Ramos (cell line): ENCODE measurements around the gene BEND2.
"Not testable (repeated sequence)": the region's sequence is repeated elsewhere in the genome, so short reads cannot be mapped to it uniquely, and the experiment has no call there.

Source experiments
- in situ Hi-C: fragments of 300-500 bp; cut with MboI; formaldehyde crosslinking; loops from one replicate; pipeline ENCODE4 v1.14.3; 2022; ENCODE audit warnings: low sequenced_read_pairs; ENCODE audit not compliant: unreplicated experiment

Gene BEND2

DNA sequence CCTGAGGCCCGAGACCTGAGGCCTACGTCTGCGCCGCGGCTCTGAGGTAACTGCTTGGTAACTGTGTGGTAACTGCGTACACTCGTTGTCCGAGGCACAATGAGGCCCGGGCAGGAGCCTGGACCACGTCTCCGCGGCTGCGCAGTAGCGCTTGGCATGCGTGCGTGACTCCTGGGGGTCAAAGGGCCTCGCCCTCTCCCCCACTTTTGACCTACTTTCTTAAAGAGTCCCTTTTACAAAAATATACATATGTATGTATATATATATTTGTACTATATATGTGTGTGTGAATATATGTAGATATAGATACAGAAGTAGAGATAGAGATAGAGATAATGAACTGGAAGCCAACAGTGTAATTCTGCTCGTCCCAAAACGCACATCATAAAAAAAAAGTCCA, at the start of gene BEND2:
Gene BEND2, minus strand, starts transcription at position 101 of the 400 bp plus-strand sequence. CDS start 136 bp downstream, outside the sequence.
- in situ Hi-C loops: no loop called here

DNA sequence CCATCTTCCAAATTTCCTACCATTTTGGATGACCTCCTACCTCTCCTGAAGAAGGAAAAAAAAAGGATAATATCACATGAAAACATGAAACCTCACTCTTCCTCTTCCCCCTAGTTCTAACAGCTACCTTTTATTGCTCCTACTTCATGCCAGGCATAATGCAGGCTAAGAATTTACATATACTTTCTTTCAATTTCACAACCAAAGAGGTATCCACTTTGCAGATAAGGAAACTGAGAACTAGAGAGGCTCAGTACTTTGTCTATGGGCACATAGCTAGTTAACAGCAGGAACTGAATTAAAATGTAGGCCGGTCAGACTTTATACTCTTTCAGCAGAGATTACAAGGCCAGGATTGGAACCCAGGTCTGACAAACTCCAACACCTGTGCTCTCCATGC, 34.4 kb upstream of the BEND2 start:
- in situ Hi-C loops: no loop called here

DNA sequence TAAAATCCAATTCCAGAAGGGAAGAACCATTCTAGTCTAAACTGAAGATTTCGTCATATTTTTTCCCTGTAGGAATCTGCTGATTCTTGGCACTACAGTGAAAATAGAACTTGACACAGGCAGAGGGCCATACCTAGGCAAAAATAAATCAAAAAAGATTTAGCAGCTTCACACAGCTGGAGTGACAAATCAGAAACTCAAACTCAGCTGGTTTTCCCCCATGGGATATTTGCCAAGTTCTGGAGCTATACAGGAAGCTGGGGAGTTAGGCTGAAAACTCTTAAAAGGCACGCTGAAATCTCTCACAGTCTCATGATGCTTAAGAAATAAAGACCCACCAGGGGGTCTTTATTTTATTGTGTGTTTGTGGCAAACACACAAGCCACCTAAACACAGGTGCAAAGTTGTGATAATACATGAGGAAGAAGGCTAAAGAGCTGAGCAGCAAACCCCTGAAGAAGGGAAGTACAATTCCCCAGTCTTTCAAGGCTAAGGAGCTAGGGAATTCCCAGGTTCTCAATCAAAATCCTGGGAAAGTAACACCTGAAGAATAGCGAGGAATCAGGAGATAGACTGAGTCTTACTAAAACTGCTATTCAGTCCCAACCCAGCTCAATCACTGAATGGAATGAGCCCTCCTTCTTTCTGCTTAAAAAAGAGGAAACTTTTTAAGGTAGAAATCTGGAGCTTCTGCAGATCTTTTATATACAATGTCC, 32.1 kb upstream of the BEND2 start:
- in situ Hi-C loops: no loop called here

DNA sequence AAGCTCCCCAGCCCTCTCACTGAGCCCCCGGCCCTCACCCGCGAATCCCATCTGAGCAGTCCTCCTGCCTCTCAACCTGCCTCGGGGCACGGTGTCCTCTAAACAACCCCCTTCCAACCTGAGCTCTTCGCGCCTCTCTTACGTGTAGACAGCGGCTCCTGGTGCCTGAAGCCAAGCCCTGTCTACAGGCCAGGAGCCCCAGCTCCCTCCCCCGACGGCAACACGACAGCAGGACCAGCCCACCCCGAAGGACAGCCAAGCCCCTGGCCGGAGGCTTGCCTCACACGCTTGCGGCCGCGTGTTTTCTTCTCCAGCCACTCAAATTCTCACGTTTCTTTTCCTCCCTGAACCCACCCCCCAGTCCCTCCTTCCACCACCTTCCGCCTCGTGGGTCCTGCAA, 9.0 kb upstream of the BEND2 start:
- in situ Hi-C loops: not testable (repeated sequence)

DNA sequence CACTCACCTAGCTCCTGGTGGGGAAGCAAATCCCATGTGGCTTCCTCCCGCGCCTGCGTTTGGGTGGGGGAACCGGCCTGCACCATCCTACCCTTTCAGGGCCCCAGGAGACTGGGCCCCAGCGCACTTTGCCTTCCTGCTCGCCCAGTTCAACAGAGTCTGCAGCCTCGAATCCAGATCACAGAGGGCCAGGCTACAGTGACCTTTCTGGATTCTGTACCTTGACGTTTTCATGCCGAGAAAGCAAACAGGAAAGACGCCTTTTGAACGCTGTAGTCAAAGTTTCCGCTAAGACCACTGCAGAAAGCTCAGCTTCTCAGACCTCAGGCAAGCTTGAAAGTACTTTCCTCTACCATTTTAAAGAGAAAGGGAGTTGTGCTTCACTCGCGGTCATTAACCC, 7.4 kb upstream of the BEND2 start:
- in situ Hi-C loops: no loop called here

DNA sequence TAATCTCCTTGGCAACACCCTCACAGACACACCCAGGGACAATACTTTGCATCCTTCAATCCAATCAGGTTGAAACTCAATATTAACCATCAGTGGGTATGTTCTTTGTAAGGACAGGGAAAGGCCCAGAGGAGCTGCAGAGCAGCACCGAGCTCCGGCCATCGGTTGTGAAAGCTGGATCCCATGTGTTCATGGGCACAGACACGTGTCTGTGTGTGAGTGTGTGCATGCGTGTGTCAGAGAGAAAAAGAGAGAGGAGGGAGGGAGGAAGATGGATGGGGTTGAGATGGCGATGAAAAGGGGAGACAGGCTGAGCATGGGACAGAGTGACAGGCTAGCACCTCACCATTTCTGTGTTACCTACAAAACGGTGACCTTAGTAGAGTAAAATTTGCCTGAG, 6.8 kb upstream of the BEND2 start:
- in situ Hi-C loops: no loop called here

DNA sequence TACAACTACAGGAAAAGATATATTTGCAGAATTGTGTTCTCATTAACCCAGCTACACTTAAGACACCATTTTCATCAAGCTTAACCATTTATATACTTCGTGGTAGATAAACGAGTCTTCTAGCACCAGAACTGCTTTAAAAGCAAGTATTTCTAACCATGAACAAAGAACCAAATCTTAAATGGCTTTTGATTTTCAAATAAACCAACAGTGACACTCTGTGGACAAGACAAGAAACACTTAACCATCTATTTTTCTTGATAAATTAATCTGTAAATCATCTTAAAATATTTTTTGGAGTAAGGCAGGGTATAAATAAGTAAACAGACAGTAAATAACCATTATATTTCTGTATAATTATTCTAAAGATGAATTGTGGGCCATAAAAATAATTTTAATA, 10.2 kb downstream of the BEND2 start:
- in situ Hi-C loops: no loop called here

DNA sequence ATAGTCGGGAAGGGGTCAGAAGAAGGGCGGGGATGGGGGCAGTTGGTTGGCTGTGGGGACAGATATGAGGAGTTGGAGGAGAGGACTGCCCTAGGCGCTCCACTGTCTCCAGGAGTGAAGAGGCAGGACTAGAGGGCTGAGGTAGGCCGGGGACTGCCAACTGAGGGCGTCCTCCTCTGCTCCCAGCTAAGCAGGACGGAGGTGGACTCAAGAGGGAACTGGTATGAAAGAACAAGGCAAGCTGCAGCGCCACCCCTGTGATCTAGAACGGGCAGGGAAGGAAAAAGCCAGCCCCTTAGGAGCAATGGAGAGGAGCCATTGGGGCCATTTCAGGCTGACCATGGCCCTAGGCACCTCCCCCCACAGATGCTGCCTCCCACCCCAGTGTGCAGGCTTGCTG, 14.0 kb downstream of the BEND2 start:
- in situ Hi-C loops: no loop called here

DNA sequence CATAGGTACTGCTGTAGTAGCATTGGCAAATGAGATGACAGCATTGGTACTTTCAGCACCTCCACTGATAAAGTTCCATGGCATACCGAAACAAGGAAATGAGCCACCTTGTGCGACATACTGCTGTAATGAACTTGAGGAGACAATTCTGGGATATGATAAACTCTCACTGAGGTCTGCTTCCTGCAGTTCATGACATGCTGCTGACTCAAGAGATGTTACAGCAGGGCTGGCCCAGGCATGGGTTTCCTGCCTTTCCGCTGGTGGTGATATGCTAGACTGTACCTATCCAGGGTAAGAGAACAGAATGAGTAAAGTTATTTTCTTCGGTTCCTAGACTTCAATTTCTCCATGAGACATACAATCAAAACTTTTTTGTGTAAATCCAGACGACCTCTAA, 17.1 kb downstream of the BEND2 start:
- in situ Hi-C loops: no loop called here

DNA sequence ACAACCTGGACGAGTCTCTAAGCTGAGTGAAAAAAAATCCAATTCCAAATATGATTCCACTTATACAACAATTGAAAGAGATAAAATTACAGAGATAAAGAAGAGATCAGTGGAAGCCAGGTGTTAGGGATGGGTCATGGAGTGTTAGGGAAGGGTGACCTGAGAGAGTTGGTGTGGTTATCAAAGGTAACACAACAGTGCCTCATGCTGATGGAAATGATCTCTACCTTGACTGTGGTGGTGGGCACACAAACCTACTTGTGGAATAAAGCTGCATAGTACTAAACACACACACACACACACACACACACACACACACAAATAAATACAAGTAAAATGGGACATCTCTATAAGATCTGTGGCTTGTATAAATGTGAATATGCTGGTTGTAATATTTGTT, 26.0 kb downstream of the BEND2 start:
- in situ Hi-C loops: no loop called here

DNA sequence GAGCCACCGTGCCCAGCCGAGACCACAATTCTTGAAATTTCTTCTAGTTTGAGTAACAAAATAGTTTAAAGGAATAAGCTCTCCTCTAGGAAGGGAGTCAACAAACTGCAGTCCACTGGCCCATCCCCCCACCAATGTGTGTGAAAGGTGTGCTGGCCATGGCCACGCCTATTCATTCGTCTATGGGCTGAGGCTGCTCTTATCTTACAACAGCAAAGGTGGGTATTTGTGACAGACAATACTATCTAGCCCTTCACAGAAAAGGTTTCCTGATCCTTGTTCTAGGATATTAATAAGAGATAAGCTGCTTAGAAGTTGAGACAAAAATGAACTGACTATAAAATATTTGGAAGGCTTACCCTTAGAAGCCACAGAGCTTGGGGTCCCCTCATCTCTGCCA, 41.2 kb downstream of the BEND2 start:
- in situ Hi-C loops: no loop called here

DNA sequence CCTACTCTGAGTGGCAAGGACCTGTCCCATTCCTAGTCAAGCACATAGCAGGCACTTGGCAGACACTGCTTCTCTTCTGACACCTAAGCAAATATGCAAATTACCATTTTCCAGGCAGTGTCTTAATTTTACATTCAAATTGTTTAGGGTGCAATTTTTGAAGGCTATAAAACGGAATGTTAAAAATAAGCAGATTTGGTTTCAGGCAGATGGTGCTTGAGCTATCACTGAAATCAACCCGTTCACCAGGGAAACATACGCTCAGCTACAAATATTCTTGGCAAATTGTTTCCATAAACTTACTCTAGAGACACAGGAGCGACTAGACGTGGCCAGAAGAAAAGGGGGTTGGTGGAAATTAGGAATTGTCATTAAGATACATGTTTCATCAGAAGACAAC, 45.7 kb downstream of the BEND2 start:
- in situ Hi-C loops: no loop called here

DNA sequence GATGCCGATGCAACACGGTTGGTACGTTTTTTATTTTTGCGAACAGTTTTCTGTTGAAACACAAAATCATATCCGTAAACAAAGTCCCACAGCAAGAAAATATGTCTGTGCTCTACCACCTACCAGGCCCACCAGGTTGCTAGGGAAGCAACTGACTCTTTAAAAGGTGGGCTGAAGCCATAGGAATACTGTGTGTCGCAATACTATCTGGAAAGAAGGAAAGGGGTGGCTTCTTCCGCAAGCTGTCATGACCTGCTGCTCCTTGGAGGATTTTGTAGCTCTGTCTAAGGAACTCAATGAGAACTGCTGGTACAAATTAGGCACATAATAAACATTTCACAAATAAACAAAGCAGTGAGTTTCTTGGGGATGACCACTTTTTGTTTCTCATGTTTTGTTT, 46.5 kb downstream of the BEND2 start:
- in situ Hi-C loops: no loop called here

DNA sequence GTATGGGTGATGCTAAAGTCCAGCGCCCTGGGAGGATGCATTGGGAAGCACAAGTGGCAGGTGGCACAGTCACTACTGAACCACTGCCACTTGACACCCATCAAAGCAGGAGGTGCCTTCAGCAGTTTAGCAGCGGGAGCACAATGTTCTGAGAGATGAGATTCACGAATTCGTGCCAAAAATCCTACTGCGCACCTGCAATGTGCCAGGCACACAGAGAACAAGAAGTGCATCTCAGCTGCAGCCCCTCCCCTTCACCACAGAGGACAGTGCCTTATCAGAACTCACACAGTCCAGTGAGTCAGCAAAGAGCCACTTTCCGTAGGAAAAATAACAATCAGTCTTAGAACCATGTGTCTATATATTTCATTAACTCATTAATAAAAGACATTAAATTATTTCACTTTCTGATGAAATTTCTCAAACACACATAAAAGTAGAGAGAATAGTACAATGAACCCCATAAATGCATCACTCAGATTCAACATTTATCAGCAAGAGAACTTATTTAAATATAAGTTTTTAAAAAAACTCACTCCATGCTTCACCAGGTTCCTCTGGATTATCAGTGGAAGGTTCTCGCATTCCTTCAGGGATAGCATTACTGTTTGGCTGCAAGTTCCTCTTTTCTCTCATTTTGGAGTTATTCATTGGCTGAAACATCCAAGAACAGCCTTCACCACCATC, 47.0 kb downstream of the BEND2 start:
- in situ Hi-C loops: no loop called here

DNA sequence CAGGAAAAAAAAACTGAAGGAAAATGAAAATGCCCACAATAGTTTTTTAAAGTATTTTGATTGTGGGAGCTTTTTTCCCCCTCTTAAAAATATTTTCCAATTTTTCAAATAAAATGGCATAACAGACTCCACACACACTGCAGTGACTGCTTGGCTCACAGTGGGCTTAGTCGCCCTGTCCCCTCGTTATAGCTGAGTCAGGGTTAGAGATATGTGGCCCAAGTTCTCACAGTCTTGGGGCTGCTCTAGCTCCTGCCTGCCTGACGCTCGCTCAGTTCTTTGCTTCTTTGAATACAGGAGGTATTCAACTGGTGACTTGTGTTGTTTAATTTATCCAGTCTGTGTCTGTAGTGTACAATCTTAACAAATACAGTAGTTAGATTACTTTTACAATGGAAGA, 47.7 kb downstream of the BEND2 start:
- in situ Hi-C loops: no loop called here

DNA sequence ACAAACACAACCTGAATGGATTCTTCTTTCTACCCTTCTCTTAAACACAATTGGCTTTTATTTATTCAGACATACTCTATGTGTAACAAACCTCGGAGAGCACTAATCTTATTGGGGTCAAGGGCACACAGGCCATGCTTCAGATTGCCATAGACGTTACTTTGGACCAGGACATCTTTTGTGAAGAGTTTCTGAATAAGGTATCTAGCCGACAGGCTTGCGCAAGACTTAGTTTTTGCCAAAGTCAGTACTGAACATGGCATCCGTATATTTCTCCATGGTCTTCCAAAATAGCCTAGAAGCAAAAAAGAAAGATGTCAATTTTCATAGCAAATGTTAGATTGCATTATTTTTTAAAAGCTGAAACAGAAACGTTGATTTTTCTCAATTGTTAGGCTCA, 49.8 kb downstream of the BEND2 start:
- in situ Hi-C loops: no loop called here

DNA sequence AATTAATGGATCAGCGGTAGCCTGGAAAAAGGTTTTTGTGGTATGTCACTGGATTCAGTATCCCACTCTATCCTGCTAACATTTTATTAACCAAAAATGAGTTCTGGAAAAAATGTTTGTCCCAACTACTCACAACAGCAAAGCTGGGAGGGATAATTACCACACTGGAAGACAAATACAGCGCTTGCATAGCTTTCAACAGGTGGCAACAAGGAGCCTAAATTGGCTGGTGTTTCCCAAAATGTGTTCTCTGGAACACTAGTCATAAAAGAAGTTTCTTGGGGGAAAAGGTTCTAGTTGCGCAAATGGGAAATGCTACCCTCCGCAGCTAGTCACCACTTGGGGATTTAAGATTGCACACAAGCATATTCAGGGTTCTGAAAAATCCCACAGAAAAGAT, 54.6 kb downstream of the BEND2 start:
- in situ Hi-C loops: no loop called here

DNA sequence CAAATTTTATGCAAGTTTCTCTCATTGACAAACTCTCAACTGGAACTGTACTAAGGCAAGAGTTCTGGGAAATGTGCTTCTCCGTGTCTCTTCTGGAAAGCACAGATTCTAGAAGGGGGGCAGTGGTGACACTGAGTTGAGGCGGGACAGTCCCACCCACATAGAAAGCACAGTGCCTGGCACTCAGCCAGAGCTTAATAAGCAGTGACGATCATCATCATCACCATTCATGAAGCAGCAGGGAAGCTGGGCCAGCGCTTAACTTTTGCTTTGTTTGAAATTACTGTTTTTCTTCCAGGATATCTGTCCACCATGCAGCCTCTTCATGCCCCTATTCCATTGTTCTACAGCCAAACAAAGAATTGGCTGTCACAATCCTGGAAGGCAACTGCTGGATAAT, 60.3 kb downstream of the BEND2 start:
- in situ Hi-C loops: no loop called here

DNA sequence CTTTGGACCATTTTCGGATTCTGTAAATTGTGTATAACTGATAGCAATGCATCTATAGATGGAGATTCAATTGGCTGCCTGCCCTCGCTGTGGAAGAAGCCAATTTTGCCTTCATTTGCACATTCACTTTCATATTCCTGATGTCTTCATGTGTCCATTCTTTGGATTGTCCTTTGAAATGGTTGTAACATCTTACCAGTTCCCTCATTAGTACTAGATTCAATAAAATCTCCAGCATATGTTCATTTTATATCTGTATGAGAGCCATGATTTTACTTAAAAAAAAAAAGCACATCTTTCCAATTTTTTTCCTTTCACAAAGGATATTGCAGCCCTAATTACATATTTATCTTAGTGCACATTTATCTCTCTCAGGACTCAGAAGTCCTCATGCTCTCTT, 61.7 kb downstream of the BEND2 start:
- in situ Hi-C loops: no loop called here

DNA sequence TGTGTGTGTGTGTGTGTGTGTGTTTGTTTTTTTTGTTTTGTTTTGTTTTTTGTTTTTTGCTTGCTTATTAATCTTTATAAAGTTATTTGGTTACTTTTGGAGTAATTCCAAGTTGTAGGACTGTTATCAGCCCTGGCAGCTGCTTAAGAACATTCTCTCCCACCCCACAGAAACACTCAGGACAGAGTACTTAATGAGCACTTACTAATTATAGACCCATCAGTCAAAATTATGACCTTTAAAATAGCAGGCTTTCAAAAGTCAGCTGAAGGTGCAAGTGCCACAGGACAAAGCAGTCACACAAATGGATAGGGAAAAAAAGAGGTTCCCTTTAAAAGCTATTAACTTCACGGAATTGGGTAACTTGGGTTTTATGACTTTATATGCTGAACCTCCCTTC, 69.0 kb downstream of the BEND2 start:
- in situ Hi-C loops: no loop called here

DNA sequence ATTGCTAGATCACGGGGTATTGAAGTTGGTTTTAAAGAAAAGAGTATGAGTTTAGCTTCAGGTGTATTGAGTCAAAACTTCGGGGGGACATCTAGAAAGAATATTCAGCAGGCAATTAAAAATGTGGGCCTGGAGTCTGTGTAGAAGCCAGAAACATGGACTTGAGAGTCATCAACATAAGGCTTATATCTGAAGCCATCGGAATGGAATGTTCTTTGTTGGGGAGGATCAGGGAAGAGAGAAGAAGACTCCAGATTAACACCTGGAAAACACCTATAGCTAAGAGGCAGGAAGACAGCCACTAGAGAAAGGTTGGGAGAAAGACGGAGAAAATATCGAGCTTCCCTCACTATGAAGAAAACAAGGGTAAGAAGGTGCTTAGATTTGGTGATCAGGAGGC, 69.5 kb downstream of the BEND2 start:
- in situ Hi-C loops: no loop called here

DNA sequence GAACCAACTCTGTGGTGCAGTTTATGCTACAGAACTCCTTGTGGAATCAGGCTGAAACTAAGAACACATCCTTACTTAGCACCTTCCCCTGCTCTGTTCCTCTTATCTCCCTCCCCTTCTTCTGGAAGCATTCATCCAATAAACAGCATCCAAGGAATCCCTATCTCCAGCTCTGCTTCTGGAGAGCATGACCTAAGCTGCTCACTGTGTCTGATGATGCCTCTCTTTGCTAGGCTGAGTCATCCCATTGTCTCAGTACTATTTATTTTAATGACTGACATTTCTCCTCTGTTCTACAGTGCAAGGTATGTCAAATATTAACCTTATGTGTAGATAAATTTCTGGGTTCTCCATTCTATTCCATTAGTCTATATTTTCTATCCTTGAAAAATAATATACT, 71.2 kb downstream of the BEND2 start:
- in situ Hi-C loops: no loop called here
